Muscle of back (tissue), 11 donors: Measurements from ENCODE around the gene RPS6KA2. TPM values are rescaled to one million over a fixed set of nuclear protein-coding genes. Genes with fewer than 3 reads are reported as not detected.
A peak's percentile ranks its signal among the peaks of the same experiment; 100 is the strongest.

Source experiments
- DNase-seq, 3 donors: peaks; one replicate each; pipeline versions ENCODE4 v3.0.0 to v3.0.0-alpha.2; 2013
- polyA plus RNA-seq, 10 donors: library from polyadenylated mRNA; unstranded; fragments of 120-200 nt; gene quantifications; one replicate each; pipeline ENCODE4 v1.2.1, GENCODE V29; 2013; ENCODE audit not compliant: insufficient read length in 10 of 10

Gene RPS6KA2
- polyA plus RNA-seq, 10 donors = 22.1 to 31.7 (median 25.4) TPM

GRCh38 chr6:166470029-166470862 lies 156.8 kb downstream of the RPS6KA2 start:
- no peak for DNase-seq

GRCh38 chr6:166469426-166469961 lies 157.6 kb downstream of the RPS6KA2 start:
- no peak for DNase-seq

GRCh38 chr6:166467436-166468000 lies 159.5 kb downstream of the RPS6KA2 start:
- DNase-seq = no peak

- DNase-seq = peak; percentile 55 to 79 (median 60)
Measured at GRCh38 chr6:166466178-166467122, 160.6 kb downstream of the RPS6KA2 start.

- peak; percentile 55 to 82 (median 79) for DNase-seq
Measured at GRCh38 chr6:166465671-166466087, 161.4 kb downstream of the RPS6KA2 start.

- no peak for DNase-seq
Measured at GRCh38 chr6:166465003-166465399, 162.1 kb downstream of the RPS6KA2 start.

GRCh38 chr6:166464068-166465002 lies 162.7 kb downstream of the RPS6KA2 start:
- no peak for DNase-seq

GRCh38 chr6:166463359-166464067 lies 163.5 kb downstream of the RPS6KA2 start:
- DNase-seq = no peak

DNA sequence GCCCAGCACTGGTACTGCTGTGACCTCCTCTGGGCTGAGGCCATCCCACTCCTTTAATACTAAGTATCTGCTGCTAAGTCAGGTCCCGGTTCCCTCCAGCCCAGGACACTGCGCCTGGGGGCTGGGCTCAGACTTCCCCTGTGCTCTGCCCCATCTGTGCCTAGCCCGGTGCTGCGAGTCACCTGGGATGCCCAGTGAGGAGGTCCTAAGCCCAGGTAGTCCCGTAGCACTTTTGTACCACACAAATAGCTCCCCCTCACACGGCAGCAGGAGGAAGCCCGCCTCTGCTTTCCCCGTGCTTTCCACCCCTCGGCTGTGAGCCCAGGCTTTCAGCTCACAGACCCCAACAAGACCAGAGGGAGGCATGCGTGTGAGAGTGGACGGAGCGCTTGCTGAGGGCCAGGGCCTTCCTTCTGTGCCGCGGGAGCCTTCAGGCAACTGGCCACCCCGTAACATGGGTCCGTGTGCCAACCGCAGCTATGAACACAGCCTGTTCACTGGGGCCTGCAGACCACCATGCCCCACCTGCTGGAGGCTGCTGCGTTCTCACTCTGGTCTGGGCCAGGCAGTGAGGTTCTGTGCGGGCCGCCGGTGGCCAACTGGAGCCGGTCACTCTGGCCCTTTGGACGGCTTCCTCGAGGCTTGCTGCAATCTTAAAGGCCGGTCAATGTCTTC lies 164.5 kb downstream of the RPS6KA2 start:
- no peak for DNase-seq

GRCh38 chr6:166461821-166462460 lies 165.1 kb downstream of the RPS6KA2 start:
- no peak for DNase-seq

GRCh38 chr6:166460473-166461437 lies 166.3 kb downstream of the RPS6KA2 start:
- DNase-seq = no peak

GRCh38 chr6:166459906-166460305 lies 167.1 kb downstream of the RPS6KA2 start:
- no peak for DNase-seq

GRCh38 chr6:166459272-166459671 lies 167.8 kb downstream of the RPS6KA2 start:
- no peak for DNase-seq

DNA sequence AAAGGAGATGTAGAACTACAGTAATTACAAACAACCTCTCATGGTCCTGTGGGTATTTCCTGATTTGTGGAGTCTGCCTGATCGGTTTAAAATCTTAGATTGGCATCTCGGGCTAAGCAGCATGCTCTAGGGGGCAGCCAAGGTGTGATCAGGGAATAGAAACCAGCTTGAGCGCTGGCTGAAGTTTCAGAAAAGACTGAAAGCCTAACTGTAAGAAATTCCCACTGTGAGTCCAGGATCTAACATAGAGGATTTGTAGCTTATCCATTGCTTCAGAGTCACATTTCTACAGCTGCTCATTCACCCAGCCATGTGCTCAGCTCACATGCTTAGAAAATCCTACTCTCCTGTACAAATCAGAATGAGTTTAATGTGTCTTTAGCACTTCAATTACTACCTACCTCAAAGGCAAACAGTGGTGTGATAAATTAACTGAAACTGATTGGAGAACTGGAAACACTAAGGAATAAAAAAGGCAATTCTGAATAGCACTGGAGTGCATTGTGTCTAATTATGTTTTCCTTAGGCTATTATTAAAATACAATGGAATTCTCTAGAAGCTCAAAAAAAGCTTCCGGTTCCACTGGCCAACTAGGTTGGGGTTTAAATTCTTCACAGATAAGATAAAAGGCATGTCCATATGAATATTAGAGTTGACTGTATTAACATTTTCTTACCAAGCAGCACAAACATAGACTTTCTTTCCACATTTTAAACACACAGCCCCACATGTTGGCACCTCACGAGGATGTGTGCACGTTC lies 170.5 kb downstream of the RPS6KA2 start:
- DNase-seq = no peak

GRCh38 chr6:166454692-166455515 lies 172.1 kb downstream of the RPS6KA2 start:
- no peak for DNase-seq

DNA sequence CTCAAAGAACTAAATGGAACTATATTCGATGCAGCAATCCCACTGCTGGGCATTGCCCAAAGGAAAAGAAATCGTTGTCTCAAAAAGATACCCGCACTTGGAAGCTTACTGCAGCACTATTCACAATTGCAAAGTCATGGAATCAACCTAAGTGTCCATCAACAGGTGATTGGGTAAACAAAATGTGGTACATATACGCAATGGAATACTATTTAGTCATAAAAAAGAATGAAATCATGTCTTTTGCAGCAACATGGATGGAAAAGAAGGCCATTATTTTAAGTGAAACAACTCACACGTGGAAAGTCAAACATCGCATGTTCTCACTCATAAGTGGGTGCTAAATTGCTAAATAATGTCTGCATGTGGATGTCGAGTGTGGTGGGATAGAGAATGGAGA lies 173.4 kb downstream of the RPS6KA2 start:
- no peak for DNase-seq
